Posterior cingulate gyrus (tissue), 11 donors: ENCODE measurements around the gene CHURC1.
A peak's percentile ranks its signal among the peaks of the same experiment; 100 is the strongest.

Experiments used
- DNase-seq, 10 donors: peaks; one replicate each; pipeline versions ENCODE4 v3.0.0 to v3.0.0-alpha.2; 2020 to 2021; ENCODE audit warnings: mixed read lengths in 3 of 10
- intact Hi-C: fragments of 100-400 bp; cut with DNase I; formaldehyde crosslinking; loops from one replicate; pipeline ENCODE4 v1.15.1; 2023

The CHURC1 gene

GRCh38 chr14:64937171-64937820 lies 23.0 kb downstream of the CHURC1 start:
- DNase-seq: no peak
- intact Hi-C loops: no loop called here

GRCh38 chr14:64937821-64938193 lies 23.6 kb downstream of the CHURC1 start:
- intact Hi-C loops: no loop called here
- DNase-seq: no peak

GRCh38 chr14:64938972-64939816 lies 24.9 kb downstream of the CHURC1 start:
- DNase-seq: no peak
- intact Hi-C loops: no loop called here

- no peak for DNase-seq
- intact Hi-C loops: no loop called here
Measured at GRCh38 chr14:64939817-64940190, 25.5 kb downstream of the CHURC1 start.

DNA sequence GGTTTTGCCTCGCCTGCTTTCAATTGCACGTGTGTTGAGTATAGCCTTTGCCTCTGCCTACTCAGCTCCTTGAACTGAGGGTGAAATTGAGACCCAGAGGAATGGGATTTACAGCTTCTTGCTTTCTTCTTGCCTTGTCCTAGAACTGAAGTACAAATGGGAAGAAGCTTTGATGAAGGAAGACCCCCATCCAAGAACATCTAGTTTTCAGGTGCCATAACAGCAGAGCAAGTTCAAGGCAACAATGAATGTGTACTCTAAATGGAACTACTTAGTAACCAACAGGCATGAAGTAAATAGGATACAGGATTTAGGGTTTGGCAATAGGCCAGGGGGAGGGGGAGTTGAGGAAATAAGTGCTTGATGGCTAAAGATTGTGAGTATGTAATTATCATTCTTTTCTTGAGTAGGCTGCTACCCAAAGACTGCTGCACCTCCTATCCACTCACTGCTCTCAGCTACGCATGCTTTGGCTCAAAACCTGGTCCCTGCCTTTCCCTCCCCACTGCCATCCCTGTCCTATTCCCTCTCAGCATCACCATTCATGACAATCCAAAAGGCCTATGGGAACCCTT lies 26.2 kb downstream of the CHURC1 start:
- no peak for DNase-seq
- intact Hi-C loops: no loop called here

GRCh38 chr14:64942531-64943111 lies 28.4 kb downstream of the CHURC1 start, which contains the start of gene GPX2:
Gene GPX2 (minus strand): TSS chr14:64942745. CDS start chr14:64942726, 19 bp downstream.
- no peak for DNase-seq
- intact Hi-C loops: no loop called here

GRCh38 chr14:64943556-64943955 lies 29.3 kb downstream of the CHURC1 start:
- DNase-seq: no peak
- intact Hi-C loops: no loop called here

DNA sequence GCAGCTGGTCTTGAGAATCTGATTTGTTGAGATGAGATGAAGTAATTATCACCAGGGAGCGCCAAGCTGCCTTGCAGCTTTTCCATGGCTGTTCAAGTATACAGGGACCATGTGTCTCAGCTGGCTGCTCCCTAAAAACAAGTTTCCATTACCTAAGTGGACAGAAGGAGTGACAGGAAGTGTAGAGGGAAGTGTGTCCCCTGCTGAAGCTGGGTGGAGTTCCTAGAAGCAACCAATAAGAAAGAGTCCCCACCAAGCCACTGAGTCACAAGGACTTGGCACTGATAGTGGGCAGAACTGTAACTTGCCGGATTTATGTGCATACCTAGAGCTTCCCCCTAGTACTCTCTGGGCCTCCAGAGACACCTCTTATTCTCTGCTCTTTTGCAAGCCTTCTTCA lies 29.8 kb downstream of the CHURC1 start:
- no peak for DNase-seq
- intact Hi-C loops: no loop called here

DNA sequence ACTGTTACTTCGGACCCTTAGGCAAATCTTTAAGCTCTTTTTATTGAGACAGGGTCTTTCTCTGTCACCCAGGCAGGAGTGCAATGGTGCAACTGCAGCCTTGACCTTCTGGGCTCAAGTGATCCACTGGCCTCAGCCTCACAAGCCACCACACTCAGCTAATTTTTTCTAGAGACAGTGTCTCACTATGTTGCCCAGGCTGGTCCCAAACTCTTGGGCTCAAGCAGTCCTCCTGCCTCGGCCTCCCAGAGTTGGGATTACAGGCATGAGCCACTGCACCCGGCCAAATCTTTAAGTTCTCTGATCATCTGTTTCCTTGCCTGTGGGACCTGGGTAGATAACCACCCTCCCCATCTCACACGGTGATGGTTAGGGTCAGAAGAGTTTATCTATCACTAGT lies 30.6 kb downstream of the CHURC1 start:
- DNase-seq: no peak
- intact Hi-C loops: no loop called here

GRCh38 chr14:64945431-64946178 lies 31.4 kb downstream of the CHURC1 start:
- intact Hi-C loops: no loop called here
- no peak for DNase-seq

GRCh38 chr14:64946310-64947045 lies 32.2 kb downstream of the CHURC1 start:
- no peak for DNase-seq
- intact Hi-C loops: no loop called here

- intact Hi-C loops: no loop called here
- DNase-seq: peak in 1 of 10 donors; percentile 87
Measured at GRCh38 chr14:64947710-64948611, 33.7 kb downstream of the CHURC1 start.

GRCh38 chr14:64948612-64949210 lies 34.5 kb downstream of the CHURC1 start:
- intact Hi-C loops: no loop called here
- DNase-seq: no peak

- intact Hi-C loops: no loop called here
- DNase-seq: peak in 5 of 10 donors; percentile 43 to 91 (median 87)
Measured at GRCh38 chr14:64950889-64951288, 36.6 kb downstream of the CHURC1 start.

DNA sequence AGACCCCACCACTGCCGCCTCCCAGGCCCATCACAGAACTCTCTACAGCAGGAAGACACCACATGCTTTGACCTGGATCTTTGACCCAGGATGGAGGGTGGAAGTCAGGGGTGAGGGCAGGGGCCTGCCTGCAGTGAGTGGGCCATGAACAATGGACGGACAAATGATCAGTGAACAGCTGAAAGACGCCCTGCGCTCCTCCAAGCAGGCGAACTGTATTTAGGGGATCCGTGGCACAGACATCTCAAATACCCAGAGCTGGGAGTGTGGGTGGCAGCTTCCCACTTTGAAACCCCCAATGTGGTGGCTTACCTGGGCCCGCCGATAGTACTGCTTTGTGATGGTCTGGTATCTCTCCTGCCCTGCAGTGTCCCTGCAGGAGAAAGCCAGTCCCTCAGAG lies 37.0 kb downstream of the CHURC1 start:
- intact Hi-C loops: no loop called here
- peak in 1 of 10 donors; percentile 45 for DNase-seq

- intact Hi-C loops: loop anchor here (2.0 kb wide), 1 partner anchor 19 kb away; no protein-coding TSS in a partner anchor
- peak in 1 of 10 donors; percentile 71 for DNase-seq
Measured at GRCh38 chr14:64951724-64952123, 37.5 kb downstream of the CHURC1 start.

DNA sequence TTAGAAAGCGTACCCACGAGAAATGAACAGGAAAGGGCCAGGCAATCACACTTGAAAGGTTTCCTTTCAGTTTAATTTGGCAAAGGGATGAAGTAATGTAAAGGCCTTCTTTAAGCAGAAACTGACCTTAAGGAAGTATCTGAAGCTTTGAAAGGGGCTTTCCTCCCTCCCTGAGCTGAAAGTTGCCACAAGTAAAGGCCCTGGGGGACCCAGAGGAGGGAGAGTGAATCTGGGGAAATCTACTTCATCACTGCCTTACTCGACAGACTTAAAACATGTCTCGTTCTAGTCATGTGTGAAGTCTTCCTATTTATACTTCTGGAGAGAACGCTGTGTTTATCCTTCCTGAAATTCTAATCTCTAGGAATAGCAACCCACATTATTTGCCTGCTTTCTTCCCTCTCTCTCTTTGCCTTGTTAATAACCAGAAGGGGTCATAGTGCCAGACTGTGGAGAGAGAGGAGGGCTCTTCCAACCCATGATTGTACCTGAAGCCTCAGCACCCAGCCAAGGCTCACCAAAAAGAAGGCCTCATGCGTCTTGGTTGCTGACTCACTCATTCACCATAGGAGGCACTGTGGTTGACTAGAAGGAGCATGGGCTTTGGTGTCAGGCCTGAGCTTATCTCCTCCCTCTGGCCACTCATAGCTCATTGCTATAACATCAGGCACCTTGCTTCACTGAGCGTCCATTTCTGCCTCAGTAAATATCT lies 38.5 kb downstream of the CHURC1 start:
- DNase-seq: no peak
- intact Hi-C loops: loop anchor here (2.0 kb wide), 1 partner anchor 18 kb away; no protein-coding TSS in a partner anchor

- intact Hi-C loops: loop anchor here (2.0 kb wide), 1 partner anchor 18 kb away; no protein-coding TSS in a partner anchor
- DNase-seq: peak in 1 of 10 donors; percentile 75
Measured at GRCh38 chr14:64953310-64953654, 39.0 kb downstream of the CHURC1 start.
